Epithelial cell of esophagus (primary cell): ENCODE results near the gene BTBD1.

Experiments used
- DNase-seq: peaks from one replicate; pipeline ENCODE4 v3.0.0; 2010; ENCODE audit warnings: low read depth
- H3K4me3 ChIP-seq: 2 replicates; pipeline ENCODE4 v1.5.1; 2011; ENCODE audit warnings: mild to moderate bottlenecking, low read length, control low read depth
- CTCF ChIP-seq: IDR thresholded peaks from 2 replicates; pipeline ENCODE4 v1.5.1; 2011; ENCODE audit warnings: low read depth, mild to moderate bottlenecking, low read length, control low read depth, inconsistent platforms; ENCODE audit not compliant: insufficient read depth; ENCODE audit errors: missing control alignments

BTBD1 gene

GRCh38 chr15:82968066-82968465 is 99.0 kb downstream of the BTBD1 start:
- no peak for TF ChIP-seq CTCF

DNA sequence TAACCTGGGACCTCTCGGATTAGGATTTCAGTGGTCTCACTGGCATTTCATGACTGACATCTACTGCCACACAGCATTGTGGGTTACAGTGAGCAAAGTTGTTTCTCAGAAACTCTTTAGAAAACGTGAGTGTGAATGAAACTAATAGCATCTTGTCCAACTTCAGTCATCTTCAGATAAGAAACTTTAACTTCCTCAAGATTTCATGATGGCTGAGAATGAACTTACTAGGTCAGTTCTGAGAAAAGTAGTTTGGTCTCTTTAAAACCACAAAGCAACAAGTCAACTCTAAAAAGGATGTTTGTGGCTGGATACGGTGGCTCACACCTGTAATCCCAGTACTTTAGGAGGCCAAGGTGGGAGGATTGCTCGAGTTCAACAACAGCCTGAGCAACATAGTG is 100.4 kb downstream of the BTBD1 start:
- H3K4me3 ChIP-seq, result no peak overlapping the region
- TF ChIP-seq CTCF, result no peak
- DNase-seq, result no peak

More at GRCh38 chr15:82968066-82968465, 99.0 kb downstream of the BTBD1 start:
- no peak overlapping the region for H3K4me3 ChIP-seq
- no peak for DNase-seq
